Right cardiac atrium (tissue), 5 donors: Measurements from ENCODE around the gene IL25. TPM values are rescaled to one million over a fixed set of nuclear protein-coding genes. Genes with fewer than 3 reads are reported as not detected.

Source experiments
- ATAC-seq, 2 donors: fragments of 200-7000 bp; cut with Tn5 transposase; one replicate each; pipeline versions ENCODE4 v1.8.0 to v1.9.1; 2020; ENCODE audit warnings: moderate library complexity in 2 of 2, mild to moderate bottlenecking in 1 of 2
- DNase-seq, 3 donors: peaks; one replicate each; pipeline ENCODE4 v3.0.0-alpha.2; 2020
- H3K27ac ChIP-seq: one replicate; pipeline ENCODE4 v1.5.1; 2013; ENCODE audit warnings: mild to moderate bottlenecking, low read length, control low read depth, moderate library complexity
- H3K27me3 ChIP-seq: one replicate; pipeline ENCODE4 v1.6.1; 2013; ENCODE audit not compliant: control insufficient read depth, insufficient read depth
- H3K4me1 ChIP-seq: one replicate; pipeline ENCODE4 v1.6.1; 2013; ENCODE audit warnings: low read length; ENCODE audit not compliant: control insufficient read depth, insufficient read depth
- H3K4me3 ChIP-seq: one replicate; pipeline ENCODE4 v1.5.1; 2013; ENCODE audit warnings: low read length, control low read depth
- H3K9me3 ChIP-seq: one replicate; pipeline ENCODE4 v1.6.1; 2013; ENCODE audit warnings: low read length; ENCODE audit not compliant: control insufficient read depth
- WGBS: extraction: QIAGEN DNeasy Blood & Tissue Kit; methylation state at CpG from one replicate; pipeline ENCODE4 v1.1.7; 2013; 5-methylcytosine and 5-hydroxymethylcytosine counted together
- intact Hi-C, 4 donors: fragments of 100-400 bp; cut with DNase I; formaldehyde crosslinking; loops; one replicate each; pipeline versions ENCODE4 v1.11.0 to v1.14.0; 2022 to 2023
- polyA plus RNA-seq: library from polyadenylated mRNA; stranded (reverse); fragments of 200-250 nt; gene quantifications from one replicate; pipeline ENCODE4 v1.2.3, GENCODE V29; 2013
- total RNA-seq, 4 donors: library from RNA; stranded (reverse); fragmentation: NEBNext Ultra II Directional; extraction: Animal tissue kit (Norgen Biotek cat#: 25700); gene quantifications; one replicate each; pipeline ENCODE4 v1.2.1, GENCODE V29; 2021
- donor health status: healthy with polysubstance abuse.
- donor health status: DM: no; HTN: yes; CAD: no.
- donor health status: DM: no; HTN: no; CAD: no.
- donor health status: DM: no; HTN: yes; CAD: no; lungs with severe emphysema.
- donor health status: DM: yes; HTN: yes; CAD: no.

IL25 gene
- total and polyA plus RNA-seq, 5 donors, result 0.09 TPM; not detected in 4

DNA sequence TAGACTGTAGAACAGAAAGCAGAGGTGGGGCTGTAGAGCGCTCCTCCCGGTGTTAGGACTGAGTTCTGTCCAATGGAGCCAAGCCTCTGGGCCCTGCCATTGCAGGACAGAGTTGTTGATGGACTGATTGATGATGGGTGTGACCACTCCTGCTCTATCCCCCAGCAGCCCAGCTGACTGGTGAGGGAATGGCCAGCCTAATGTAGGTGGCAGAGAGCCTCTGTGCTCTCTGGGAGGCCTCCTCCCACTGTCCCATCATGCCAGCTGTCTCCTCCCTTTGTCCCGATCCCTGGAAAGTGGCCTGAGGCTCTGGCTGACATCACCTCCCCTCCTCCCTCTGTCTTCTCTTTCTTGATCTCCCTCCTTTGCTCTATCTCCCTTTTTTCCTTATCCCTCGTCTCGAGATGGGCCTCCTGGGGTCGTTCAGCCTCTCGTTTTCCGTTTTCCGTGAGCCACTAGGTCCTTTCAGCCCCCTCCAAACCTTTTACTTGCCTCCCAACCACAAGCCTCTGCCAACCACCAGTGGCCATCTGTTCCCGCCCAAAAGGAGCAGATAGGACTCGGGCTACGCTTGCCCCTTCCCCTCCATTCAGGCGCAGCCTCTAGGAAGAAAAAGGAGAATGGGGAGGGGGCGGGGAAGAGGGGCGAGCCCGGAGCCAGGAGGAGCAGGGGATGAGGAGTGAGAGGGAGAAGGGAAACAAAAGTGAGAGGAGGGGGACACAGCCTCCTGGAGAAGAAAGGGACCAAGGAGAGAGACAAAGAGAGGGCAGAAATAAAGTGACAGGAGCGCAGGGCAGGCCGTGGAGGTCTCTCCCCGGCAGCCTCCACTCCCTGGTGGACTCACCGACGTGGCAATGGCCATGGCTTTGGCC lies 8.2 kb upstream of the IL25 start:
- Histone ChIP-seq H3K9me3 (no peaks in the 10 kb centered on the region), H3K27me3 (no peaks in the 10 kb centered on the region), H3K4me1 (no peaks in the 10 kb centered on the region), H3K4me3 (peak overlapping the region; percentile 40), H3K27ac (peak overlapping the region; percentile 81)
- DNase-seq, result peak; percentile 65 to 86 (median 70)
- peak; percentile 50 to 53 for ATAC-seq
- intact Hi-C loops, result no loop called here
- WGBS, result 28% methylated on average over 21 of the region's 21 CpGs

DNA sequence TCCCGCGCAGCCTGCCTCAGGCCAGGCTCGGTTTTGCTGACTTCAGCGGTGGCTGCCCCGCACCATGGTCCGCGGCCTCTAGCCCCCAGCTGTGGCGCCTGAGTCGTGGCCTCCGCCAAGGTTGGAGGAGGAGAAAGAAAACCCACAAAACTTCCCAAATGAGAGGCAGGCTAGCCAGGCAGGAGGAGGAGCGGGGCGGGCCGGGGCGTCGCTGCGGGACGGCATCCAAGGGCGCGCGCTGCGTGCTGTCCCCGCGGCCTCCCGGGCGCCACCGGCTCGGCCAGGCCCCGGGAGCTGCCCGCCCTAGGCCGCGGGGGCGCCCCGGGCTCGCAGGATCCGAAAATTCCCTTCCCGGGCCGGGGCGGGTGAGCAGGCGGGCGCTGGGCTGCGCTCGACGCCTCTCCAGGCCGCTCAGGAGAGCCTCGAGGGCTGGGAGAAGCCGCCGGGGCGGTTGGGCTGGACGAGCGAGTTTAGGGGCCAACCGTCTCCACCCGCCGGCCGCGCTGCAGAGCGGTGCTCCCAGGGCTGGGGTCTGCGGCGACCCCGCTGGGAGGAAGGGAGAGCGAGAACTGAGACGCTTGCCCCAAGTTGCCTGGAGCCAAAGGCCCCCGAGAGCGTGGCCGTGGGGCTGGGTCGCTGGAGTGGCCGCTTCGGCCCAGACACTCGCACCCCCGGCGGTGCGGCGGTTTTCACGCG lies 7.4 kb upstream of the IL25 start, which contains the start of gene EFS:
Gene EFS (minus strand): TSS at position 137 of the 696 bp plus-strand sequence. CDS start 147 bp downstream, outside the sequence.
- intact Hi-C loops, result no loop called here
- DNase-seq (peak; percentile 72 to 91 (median 89)), ATAC-seq (peak; percentile 65 to 71)
- peak within 1 kb of the TSS; percentile 40 for H3K4me3 ChIP-seq
- no peaks in the 10 kb centered on the region for H3K27me3 ChIP-seq
- 5% methylated on average over 74 of the region's 74 CpGs for WGBS
- peak within 1 kb of the TSS; percentile 81 for H3K27ac ChIP-seq
- no peaks in the 10 kb centered on the region for H3K9me3 ChIP-seq
- H3K4me1 ChIP-seq, result no peaks in the 10 kb centered on the region

DNA sequence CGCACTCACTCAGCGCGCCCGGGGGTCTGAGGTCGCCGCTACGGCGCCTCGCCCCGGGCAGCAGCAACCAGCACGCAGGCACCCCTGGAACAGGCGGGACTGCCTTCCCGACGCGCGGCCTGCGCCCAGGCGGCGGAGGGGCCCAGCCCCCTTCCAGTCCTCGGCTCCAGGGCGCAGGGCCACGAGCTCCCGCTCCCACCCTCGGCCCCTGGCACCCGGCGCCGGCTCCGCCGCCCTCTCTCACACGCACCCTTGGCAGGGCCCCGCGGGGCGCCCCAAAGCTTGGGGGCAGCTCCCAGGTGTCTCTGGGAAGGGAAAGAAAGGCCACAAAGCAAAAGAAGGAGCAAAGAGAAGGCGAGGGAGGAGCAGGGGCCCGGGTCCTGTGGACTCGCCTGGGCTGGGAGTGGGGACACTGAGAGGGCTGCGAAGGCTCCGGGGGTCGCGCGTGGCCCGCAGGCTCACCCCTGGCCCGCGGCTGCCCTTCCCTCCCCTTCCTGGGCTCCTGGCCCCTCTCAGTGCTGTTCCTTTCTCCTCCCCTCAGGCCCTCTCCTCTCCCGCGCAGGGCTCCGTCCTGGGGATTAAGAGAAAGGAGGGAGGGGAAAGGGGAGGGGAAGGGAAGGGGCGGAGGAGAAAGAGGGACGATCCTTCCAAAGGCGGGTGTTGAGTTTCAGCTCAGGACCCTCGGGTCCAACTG lies 6.7 kb upstream of the IL25 start:
- WGBS, result 3% methylated on average over 51 of the region's 51 CpGs
- Histone ChIP-seq H3K27ac (peak overlapping the region; percentile 81), H3K9me3 (no peaks in the 10 kb centered on the region), H3K4me3 (peak overlapping the region; percentile 40), H3K27me3 (no peaks in the 10 kb centered on the region), H3K4me1 (no peaks in the 10 kb centered on the region)
- ATAC-seq (peak; percentile 72 to 78), DNase-seq (peak; percentile 59 to 84 (median 79))
- intact Hi-C loops, result no loop called here

DNA sequence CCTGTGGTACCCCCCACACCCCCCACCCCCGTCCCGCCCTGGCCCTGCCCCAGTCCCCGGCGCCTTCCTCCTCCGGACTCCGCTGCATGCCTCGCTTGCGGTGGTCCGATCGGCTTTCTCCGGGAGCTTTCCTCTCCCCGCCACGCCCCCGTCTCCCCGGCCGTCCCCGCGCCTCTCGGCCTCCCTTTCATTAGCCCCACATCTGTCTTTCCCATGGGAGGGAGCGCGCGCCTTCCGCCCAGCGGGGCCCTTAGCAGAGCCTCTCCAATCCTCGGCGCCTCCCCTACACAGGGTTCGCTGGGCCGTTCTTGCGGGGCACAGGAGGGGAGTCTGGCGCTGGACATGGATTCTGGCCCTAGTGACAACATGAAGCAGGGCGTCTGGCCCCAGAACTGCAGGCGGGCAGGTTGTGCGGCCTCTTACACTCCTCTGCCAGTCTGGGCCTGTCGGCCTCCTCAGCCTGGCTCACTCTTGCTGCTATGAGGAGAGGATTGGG lies 6.1 kb upstream of the IL25 start:
- WGBS, result 12% methylated on average over 34 of the region's 34 CpGs
- peak overlapping the region; percentile 71 for H3K27ac ChIP-seq
- ATAC-seq, result peak; percentile 56 to 60

DNA sequence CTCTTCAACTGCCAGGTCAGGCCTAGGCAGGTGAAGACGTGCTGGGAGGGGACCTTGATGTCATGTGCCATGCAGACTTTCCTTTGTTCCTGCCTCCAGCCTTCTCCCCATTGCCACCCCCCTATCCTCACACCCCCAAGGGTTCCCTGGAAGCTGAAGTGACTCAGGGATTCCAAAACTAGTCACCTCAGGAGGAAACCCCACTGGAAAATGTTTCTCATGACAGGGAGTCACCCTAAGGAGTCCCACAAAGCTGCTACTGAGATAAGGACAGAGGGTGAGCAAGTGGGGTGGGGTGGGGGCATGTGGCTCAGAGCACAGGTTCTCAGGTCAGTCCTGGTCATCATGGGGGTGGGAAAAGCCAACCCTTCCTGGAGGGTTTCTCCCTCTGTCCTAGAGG lies 2.4 kb upstream of the IL25 start:
- Histone ChIP-seq H3K27ac (no peak overlapping the region), H3K4me3 (no peak overlapping the region), H3K9me3 (no peaks in the 10 kb centered on the region), H3K27me3 (no peaks in the 10 kb centered on the region), H3K4me1 (no peaks in the 10 kb centered on the region)
- 56% methylated on average over 1 of the region's 1 CpG for WGBS
- no peak for ATAC-seq
- DNase-seq, result no peak
- intact Hi-C loops, result no loop called here

More for the DNA sequence above, 6.1 kb upstream of the IL25 start:
- Histone ChIP-seq H3K9me3 (no peaks in the 10 kb centered on the region), H3K4me3 (peak overlapping the region; percentile 40), H3K4me1 (no peaks in the 10 kb centered on the region), H3K27me3 (no peaks in the 10 kb centered on the region)
- intact Hi-C loops, result no loop called here
- peak; percentile 79 to 91 (median 91) for DNase-seq

DNA sequence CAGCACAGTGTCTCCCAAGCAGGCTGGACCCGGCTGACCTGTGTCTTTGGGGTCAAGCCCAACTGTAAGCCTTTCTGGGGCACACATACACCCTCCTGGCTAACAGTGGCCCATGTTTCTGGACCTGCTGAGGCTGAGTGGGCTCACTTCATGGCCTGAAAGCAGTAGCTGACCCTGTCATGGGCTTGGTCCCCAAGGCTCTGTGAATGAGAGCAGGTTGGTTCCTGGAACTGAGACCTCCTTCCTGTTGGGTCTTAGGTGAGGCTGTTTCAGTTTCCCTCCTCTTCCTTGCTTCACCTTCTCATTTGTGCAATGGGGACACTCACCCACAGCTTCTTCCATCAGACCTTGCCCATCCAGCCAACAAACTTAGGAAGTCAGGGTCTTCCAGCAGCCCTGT lies 744 bp upstream of the IL25 start:
- 67% methylated on average over 1 of the region's 1 CpG for WGBS
- H3K27me3 ChIP-seq, result no peaks in the 10 kb centered on the region
- no peak overlapping the region for H3K27ac ChIP-seq
- H3K4me1 ChIP-seq, result no peaks in the 10 kb centered on the region
- ATAC-seq (no peak), DNase-seq (no peak)
- no peaks in the 10 kb centered on the region for H3K9me3 ChIP-seq
- intact Hi-C loops, result no loop called here
- no peak overlapping the region for H3K4me3 ChIP-seq

DNA sequence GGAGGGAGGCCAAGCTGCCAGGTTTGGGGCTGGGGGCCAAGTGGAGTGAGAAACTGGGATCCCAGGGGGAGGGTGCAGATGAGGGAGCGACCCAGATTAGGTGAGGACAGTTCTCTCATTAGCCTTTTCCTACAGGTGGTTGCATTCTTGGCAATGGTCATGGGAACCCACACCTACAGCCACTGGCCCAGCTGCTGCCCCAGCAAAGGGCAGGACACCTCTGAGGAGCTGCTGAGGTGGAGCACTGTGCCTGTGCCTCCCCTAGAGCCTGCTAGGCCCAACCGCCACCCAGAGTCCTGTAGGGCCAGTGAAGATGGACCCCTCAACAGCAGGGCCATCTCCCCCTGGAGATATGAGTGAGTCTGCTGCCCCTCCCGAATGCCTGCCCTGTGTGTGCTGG lies 432 bp downstream of the IL25 start:
- Histone ChIP-seq H3K27me3 (no peaks in the 10 kb centered on the region), H3K9me3 (no peaks in the 10 kb centered on the region), H3K4me1 (no peaks in the 10 kb centered on the region), H3K4me3 (no peak overlapping the region), H3K27ac (no peak overlapping the region)
- intact Hi-C loops, result no loop called here
- DNase-seq, result peak in 1 of 3 donors; percentile 23
- no peak for ATAC-seq
- WGBS, result 78% methylated on average over 3 of the region's 3 CpGs

DNA sequence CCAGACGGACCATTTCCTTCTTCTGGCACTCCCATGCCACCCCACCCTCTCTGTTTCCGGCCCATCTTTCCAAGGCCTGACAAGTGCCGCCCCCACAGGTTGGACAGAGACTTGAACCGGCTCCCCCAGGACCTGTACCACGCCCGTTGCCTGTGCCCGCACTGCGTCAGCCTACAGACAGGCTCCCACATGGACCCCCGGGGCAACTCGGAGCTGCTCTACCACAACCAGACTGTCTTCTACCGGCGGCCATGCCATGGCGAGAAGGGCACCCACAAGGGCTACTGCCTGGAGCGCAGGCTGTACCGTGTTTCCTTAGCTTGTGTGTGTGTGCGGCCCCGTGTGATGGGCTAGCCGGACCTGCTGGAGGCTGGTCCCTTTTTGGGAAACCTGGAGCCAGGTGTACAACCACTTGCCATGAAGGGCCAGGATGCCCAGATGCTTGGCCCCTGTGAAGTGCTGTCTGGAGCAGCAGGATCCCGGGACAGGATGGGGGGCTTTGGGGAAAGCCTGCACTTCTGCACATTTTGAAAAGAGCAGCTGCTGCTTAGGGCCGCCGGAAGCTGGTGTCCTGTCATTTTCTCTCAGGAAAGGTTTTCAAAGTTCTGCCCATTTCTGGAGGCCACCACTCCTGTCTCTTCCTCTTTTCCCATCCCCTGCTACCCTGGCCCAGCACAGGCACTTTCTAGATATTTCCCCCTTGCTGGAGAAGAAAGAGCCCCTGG lies 3.1 kb downstream of the IL25 start:
- 77% methylated on average over 21 of the region's 21 CpGs for WGBS
- H3K27ac ChIP-seq, result no peak overlapping the region
- intact Hi-C loops, result loop anchor here in 2 of 4 donors (5.0 kb wide), 2 partner anchors 48 to 108 kb away; no protein-coding TSS in a partner anchor
- H3K9me3 ChIP-seq, result no peaks in the 10 kb centered on the region
- no peak for ATAC-seq
- peak in 2 of 3 donors; percentile 56 to 64 for DNase-seq
- H3K4me1 ChIP-seq, result no peaks in the 10 kb centered on the region
- no peak overlapping the region for H3K4me3 ChIP-seq
- H3K27me3 ChIP-seq, result no peaks in the 10 kb centered on the region

DNA sequence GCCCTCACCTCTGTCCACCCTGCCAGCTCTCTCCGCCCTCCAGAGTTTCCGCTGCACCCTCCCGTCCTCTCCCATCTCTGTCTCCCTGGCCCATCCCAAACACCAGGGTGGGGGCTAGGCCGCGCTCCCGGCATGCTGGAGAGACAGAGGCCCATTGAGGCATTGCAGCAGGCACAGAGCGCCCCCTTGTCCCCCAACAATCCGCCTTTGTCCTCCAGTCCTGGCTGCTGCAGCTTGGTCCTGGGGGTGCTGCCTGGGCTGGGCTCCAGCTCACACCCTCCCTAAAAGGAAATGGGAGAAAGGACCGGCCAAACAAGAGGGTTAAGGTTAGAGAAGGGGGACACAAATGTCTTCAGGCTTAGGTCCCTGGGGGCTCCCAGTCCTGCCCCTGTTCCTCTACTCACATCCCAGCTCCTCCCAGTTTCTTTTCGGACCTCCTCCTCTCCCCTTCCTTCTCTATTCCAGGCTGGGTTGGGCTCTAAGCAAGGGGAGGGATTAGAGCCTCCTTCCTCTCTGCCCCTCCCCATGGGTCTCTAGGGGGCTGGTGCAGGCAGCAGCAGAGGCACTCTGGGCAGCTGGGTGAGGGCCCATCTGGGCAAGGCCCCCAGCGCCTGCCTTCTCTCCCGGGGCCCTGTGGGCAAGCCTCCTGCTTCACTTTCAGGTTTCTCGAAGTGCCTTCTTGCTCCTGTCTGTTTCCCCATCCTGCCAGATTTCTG lies 4.0 kb downstream of the IL25 start, which contains the start of gene CMTM5:
Gene CMTM5 (plus strand): TSS at position 565 of the 716 bp plus-strand sequence. CDS start 206 bp downstream, outside the sequence.
- intact Hi-C loops, result loop anchor here in 2 of 4 donors (5.0 kb wide), 2 partner anchors 49 to 109 kb away; no protein-coding TSS in a partner anchor
- peak; percentile 57 to 80 (median 80) for DNase-seq
- H3K27me3 ChIP-seq, result no peaks in the 10 kb centered on the region
- no peak within 1 kb of the TSS for H3K27ac ChIP-seq
- ATAC-seq, result peak; percentile 0 to 3
- no peaks in the 10 kb centered on the region for H3K4me1 ChIP-seq
- H3K4me3 ChIP-seq, result no peak within 1 kb of the TSS
- 25% methylated on average over 13 of the region's 13 CpGs for WGBS
- H3K9me3 ChIP-seq, result no peaks in the 10 kb centered on the region
